WTC11 (cell line): ENCODE data around the gene ISM1.

Source experiments
- AFF4 ChIP-seq: sonication (generic); formaldehyde crosslinking; IDR thresholded peaks from 2 replicates; pipeline ENCODE4 v1.8.1; 2023; ENCODE audit warnings: mild to moderate bottlenecking, missing genetic modification reagents, borderline replicate concordance
- ATF2 ChIP-seq: sonication (generic); formaldehyde crosslinking; IDR thresholded peaks from 2 replicates; pipeline ENCODE4 v1.8.1; 2022; ENCODE audit warnings: low read depth, missing genetic modification reagents, borderline replicate concordance
- CTCF ChIP-seq: fragments of 200-600 bp; IDR thresholded peaks from 2 replicates; pipeline ENCODE4 v1.8.0; 2022; ENCODE audit warnings: antibody characterized with exemption
- ESRRA ChIP-seq: sonication (generic); formaldehyde crosslinking; IDR thresholded peaks from 2 replicates; pipeline ENCODE4 v1.8.1; 2022; ENCODE audit warnings: mild to moderate bottlenecking, missing genetic modification reagents, borderline replicate concordance
- FOXK1 ChIP-seq: sonication (generic); formaldehyde crosslinking; IDR thresholded peaks from 2 replicates; pipeline ENCODE4 v1.8.0; 2022; ENCODE audit warnings: mild to moderate bottlenecking, moderate library complexity, missing genetic modification reagents
- IRF1 ChIP-seq: sonication (generic); formaldehyde crosslinking; IDR thresholded peaks from 2 replicates; pipeline ENCODE4 v1.8.0; 2023; ENCODE audit warnings: missing genetic modification reagents
- PREB ChIP-seq: sonication (generic); formaldehyde crosslinking; IDR thresholded peaks from 2 replicates; pipeline ENCODE4 v1.8.1; 2022; ENCODE audit warnings: mild to moderate bottlenecking, missing genetic modification reagents, moderate library complexity, borderline replicate concordance
- TEAD1 ChIP-seq: sonication (generic); formaldehyde crosslinking; IDR thresholded peaks from 2 replicates; pipeline ENCODE4 v1.8.0; 2022; ENCODE audit warnings: mild to moderate bottlenecking, missing genetic modification reagents
- ZNF423 ChIP-seq: fragments of 250-450 bp; sonication (Bioruptor Pico); IDR thresholded peaks from 2 replicates; pipeline ENCODE4 v2.1.2; 2022; ENCODE audit warnings: mild to moderate bottlenecking, moderate library complexity
- TF ChIP-seq, protein P1 (sequence below): sonication (generic); formaldehyde crosslinking; IDR thresholded peaks from 2 replicates; pipeline ENCODE4 v1.8.1; 2022; ENCODE audit warnings: mild to moderate bottlenecking, moderate library complexity, missing genetic modification reagents
- TF ChIP-seq, protein P2 (sequence below): sonication (generic); formaldehyde crosslinking; conservative IDR thresholded peaks from 2 replicates; pipeline ENCODE4 v1.8.1; 2022; ENCODE audit warnings: mild to moderate bottlenecking, missing genetic modification reagents

DNA sequence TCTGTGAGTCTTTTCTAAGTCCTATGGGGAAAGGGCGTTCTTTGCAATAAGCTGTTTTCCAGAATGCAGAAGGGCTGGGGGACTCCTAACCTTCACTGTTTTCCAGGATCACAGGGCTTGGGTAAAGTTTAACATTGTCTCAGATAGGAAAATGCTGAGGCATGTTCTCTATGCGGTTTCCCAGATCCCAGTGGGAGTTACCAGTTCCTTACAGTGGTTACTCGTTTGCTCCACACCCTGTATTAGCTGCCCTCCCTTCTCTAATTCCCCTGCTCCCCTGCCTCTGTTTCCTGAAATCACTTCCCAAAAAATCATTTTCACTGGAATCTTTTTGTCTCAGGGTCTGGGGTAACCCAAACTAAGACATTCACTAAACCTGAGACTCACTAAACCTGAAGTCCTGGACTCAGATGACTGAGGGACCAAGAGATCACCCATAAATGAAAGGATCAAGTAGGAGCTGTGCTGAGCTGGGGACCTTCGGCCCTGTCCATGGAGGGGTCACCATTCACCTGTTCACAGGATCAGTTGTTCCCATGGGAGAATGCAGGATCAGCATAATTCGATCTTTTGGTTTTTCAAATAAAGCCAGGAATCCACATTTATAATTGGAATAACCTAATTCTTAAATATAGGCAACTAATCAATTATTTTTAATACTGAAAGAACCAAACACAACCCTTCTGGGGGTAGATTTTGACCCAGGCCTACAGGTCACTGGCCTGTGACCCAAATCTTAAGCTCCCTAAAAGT is 76.2 kb downstream of the ISM1 start:
- TF ChIP-seq, protein P1, sequence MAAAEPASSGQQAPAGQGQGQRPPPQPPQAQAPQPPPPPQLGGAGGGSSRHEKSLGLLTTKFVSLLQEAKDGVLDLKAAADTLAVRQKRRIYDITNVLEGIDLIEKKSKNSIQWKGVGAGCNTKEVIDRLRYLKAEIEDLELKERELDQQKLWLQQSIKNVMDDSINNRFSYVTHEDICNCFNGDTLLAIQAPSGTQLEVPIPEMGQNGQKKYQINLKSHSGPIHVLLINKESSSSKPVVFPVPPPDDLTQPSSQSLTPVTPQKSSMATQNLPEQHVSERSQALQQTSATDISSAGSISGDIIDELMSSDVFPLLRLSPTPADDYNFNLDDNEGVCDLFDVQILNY (CRISPR knock-in tag): no peak
- TF ChIP-seq FOXK1 (no peak), CTCF (no peak), TEAD1 (CRISPR knock-in tag) (no peak), PREB (CRISPR knock-in tag) (no peak), ESRRA (CRISPR knock-in tag) (no peak), ZNF423 (CRISPR knock-in tag) (no peak), ATF2 (no peak), IRF1 (CRISPR knock-in tag) (no peak), AFF4 (no peak)
- TF ChIP-seq, protein P2, sequence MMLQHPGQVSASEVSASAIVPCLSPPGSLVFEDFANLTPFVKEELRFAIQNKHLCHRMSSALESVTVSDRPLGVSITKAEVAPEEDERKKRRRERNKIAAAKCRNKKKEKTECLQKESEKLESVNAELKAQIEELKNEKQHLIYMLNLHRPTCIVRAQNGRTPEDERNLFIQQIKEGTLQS (CRISPR knock-in tag): no peak
